ENCODE measurements around the gene TSPAN18.

GRCh38 chr11:44784436-44784760 lies 57.6 kb downstream of the TSPAN18 start:
- TF ChIP-seq EZH2 (IDR thresholded peaks at IDR 0.05; ENCODE audit: insufficient read depth, low read length), result no peak
- TF ChIP-seq, protein P1, sequence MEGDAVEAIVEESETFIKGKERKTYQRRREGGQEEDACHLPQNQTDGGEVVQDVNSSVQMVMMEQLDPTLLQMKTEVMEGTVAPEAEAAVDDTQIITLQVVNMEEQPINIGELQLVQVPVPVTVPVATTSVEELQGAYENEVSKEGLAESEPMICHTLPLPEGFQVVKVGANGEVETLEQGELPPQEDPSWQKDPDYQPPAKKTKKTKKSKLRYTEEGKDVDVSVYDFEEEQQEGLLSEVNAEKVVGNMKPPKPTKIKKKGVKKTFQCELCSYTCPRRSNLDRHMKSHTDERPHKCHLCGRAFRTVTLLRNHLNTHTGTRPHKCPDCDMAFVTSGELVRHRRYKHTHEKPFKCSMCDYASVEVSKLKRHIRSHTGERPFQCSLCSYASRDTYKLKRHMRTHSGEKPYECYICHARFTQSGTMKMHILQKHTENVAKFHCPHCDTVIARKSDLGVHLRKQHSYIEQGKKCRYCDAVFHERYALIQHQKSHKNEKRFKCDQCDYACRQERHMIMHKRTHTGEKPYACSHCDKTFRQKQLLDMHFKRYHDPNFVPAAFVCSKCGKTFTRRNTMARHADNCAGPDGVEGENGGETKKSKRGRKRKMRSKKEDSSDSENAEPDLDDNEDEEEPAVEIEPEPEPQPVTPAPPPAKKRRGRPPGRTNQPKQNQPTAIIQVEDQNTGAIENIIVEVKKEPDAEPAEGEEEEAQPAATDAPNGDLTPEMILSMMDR (IDR thresholded peaks at IDR 0.05; ENCODE audit: insufficient read depth, low read depth, low read length), result no peak
